Measurements from ENCODE around the gene PKD1L1. TPM values are rescaled to one million over a fixed set of nuclear protein-coding genes. Genes with fewer than 3 reads are reported as not detected.
"Not testable (repeated sequence)": the region's sequence is repeated elsewhere in the genome, so short reads cannot be mapped to it uniquely, and the experiment has no call there.

Gene PKD1L1
- total RNA-seq, 1 experiment from 2014 or later: not detected

DNA sequence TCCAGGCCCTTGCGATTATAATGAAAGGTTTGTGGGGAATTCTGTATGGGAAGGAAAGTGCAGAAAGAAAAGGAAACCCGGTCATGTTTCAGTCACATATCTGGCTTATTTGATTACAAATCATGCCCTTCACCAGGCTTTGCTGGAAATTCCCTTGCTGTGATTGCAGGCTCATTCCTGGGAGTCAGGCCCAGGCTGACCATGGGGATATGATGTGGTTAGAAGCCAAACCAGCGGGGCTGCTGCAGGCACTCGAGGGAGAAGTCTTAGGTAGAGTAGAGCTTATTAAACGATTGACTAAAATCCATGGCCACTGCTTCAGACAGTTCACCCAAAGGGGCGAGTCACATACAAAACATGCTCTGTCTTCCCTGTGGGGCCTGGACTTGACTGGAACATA is 16.2 kb downstream of the PKD1L1 start:
- CTCF ChIA-PET: interaction anchor here (1.3 to 4.9 kb wide), 3 partner anchors 13 to 178 kb away, joined by 3 to 24 read pairs (median 5); no protein-coding TSS in a partner anchor
- intact Hi-C loops (cut with micrococcal nuclease): no loop called here
- TF ChIP-seq, protein P1, sequence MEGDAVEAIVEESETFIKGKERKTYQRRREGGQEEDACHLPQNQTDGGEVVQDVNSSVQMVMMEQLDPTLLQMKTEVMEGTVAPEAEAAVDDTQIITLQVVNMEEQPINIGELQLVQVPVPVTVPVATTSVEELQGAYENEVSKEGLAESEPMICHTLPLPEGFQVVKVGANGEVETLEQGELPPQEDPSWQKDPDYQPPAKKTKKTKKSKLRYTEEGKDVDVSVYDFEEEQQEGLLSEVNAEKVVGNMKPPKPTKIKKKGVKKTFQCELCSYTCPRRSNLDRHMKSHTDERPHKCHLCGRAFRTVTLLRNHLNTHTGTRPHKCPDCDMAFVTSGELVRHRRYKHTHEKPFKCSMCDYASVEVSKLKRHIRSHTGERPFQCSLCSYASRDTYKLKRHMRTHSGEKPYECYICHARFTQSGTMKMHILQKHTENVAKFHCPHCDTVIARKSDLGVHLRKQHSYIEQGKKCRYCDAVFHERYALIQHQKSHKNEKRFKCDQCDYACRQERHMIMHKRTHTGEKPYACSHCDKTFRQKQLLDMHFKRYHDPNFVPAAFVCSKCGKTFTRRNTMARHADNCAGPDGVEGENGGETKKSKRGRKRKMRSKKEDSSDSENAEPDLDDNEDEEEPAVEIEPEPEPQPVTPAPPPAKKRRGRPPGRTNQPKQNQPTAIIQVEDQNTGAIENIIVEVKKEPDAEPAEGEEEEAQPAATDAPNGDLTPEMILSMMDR (IDR thresholded peaks at IDR 0.05; ENCODE audit: unreplicated experiment): no peak
- H3K36me3 Mint-ChIP-seq (ENCODE audit: insufficient read depth, unreplicated experiment): no peaks in the 10 kb centered on the region
- no peaks in the 10 kb centered on the region for H3K9me3 Mint-ChIP-seq (ENCODE audit: unreplicated experiment)
- H3K4me1 Mint-ChIP-seq (ENCODE audit: insufficient read depth, unreplicated experiment): no peaks in the 10 kb centered on the region
- H3K27ac Mint-ChIP-seq (ENCODE audit: low read depth, unreplicated experiment): no peak overlapping the region
- POLR2A ChIA-PET: no interaction called here
- DNase-seq (ENCODE audit: unreplicated experiment): no peak
- no peak overlapping the region for H3K4me3 Mint-ChIP-seq (ENCODE audit: unreplicated experiment)
- H3K27me3 Mint-ChIP-seq (ENCODE audit: insufficient read depth, unreplicated experiment): no peaks in the 10 kb centered on the region
- BruUV-seq (replicated peaks): no TSS peak

DNA sequence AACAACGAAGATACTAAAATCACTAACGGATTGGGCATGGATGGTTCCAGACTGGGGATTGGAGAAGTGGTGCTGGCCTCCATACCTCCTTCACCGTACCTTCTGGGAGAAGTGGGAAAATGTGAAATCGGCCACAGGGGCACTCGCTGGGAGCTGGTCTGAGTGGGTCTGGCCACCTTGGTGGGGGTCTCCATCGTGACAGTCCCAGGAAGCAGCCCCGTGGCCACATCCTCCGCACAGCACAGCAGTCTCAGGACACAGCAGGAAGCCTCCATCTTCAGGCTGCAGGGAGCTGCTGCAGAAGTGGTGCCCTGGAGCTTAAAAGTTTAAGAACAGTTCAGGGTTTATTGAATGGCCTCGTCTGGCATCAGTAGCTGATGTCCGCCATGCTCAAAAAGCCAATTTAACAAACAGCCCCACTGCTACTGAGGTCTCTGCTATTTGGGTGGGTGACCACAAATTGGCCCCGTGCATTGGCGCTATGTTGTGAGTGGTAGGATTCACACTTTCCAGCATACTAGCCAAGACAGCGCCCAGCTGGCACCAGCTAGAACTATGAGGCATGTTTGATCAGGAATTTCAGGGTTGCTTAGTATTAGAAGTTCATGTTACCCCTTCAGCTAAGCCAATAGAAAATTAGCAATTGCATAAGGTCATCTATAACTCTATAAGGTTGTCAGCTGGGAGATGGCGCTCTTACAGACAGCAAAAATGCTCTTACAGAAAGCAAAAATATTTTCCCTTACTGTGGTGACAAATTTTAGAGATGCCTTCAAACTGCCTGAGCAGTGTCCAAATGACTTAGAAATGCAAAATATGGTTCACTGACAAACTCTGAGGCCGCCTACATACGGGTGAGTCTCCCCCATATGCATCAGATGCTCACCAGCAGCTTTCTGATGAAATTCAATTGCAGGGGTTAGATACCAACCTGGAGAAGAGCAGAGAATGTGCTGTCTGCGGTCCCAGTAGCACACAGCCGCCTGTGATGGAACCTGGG is 17.0 kb downstream of the PKD1L1 start:
- no peak overlapping the region for H3K4me3 Mint-ChIP-seq (ENCODE audit: unreplicated experiment)
- ChIA-PET CTCF (interaction anchor here (0.6 to 4.9 kb wide), 5 partner anchors 14 to 573 kb away, joined by 3 to 24 read pairs (median 4); no protein-coding TSS in a partner anchor), POLR2A (no interaction called here)
- no TSS peak for BruUV-seq (replicated peaks)
- no peaks in the 10 kb centered on the region for H3K9me3 Mint-ChIP-seq (ENCODE audit: unreplicated experiment)
- no peak for DNase-seq (ENCODE audit: unreplicated experiment)
- H3K27ac Mint-ChIP-seq (ENCODE audit: low read depth, unreplicated experiment): no peak overlapping the region
- intact Hi-C loops (cut with micrococcal nuclease): no loop called here
- no peaks in the 10 kb centered on the region for H3K36me3 Mint-ChIP-seq (ENCODE audit: insufficient read depth, unreplicated experiment)
- TF ChIP-seq, protein P1 (IDR thresholded peaks at IDR 0.05; ENCODE audit: unreplicated experiment): no peak
- H3K27me3 Mint-ChIP-seq (ENCODE audit: insufficient read depth, unreplicated experiment): no peaks in the 10 kb centered on the region
- no peaks in the 10 kb centered on the region for H3K4me1 Mint-ChIP-seq (ENCODE audit: insufficient read depth, unreplicated experiment)

DNA sequence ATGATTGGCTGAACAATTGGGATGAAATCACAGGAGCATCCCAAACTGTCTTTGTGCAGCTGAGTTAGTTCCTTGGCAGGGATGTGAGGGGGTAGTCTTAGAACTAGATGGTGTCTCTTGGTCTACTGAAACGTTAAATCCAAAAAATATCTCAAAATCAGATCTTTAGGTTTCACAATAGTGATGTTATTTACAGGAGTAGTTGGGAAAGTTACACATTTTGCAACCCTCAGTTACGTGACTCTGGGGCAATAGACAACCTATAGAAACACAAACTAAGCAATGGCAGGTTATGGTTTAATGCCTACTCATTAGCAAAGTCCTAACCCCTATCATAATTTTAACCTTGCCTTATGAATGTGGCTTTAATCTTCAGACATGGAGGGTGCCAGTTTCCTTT is 24.0 kb downstream of the PKD1L1 start:
- POLR2A ChIA-PET: no interaction called here
- TF ChIP-seq, protein P1 (IDR thresholded peaks at IDR 0.05; ENCODE audit: unreplicated experiment): no peak
- no peak overlapping the region for H3K4me3 Mint-ChIP-seq (ENCODE audit: unreplicated experiment)
- no peaks in the 10 kb centered on the region for H3K4me1 Mint-ChIP-seq (ENCODE audit: insufficient read depth, unreplicated experiment)
- H3K27ac Mint-ChIP-seq (ENCODE audit: low read depth, unreplicated experiment): no peak overlapping the region
- no peaks in the 10 kb centered on the region for H3K9me3 Mint-ChIP-seq (ENCODE audit: unreplicated experiment)
- H3K27me3 Mint-ChIP-seq (ENCODE audit: insufficient read depth, unreplicated experiment): peaks cover 23% of the 10 kb centered on the region
- CTCF ChIA-PET: interaction anchor here (1.3 kb wide), 1 partner anchor 15 kb away, joined by 6 read pairs; no protein-coding TSS in a partner anchor
- intact Hi-C loops (cut with micrococcal nuclease): no loop called here
- H3K36me3 Mint-ChIP-seq (ENCODE audit: insufficient read depth, unreplicated experiment): no peaks in the 10 kb centered on the region
- BruUV-seq (replicated peaks): no TSS peak
- peak; percentile 35 for DNase-seq (ENCODE audit: unreplicated experiment)

DNA sequence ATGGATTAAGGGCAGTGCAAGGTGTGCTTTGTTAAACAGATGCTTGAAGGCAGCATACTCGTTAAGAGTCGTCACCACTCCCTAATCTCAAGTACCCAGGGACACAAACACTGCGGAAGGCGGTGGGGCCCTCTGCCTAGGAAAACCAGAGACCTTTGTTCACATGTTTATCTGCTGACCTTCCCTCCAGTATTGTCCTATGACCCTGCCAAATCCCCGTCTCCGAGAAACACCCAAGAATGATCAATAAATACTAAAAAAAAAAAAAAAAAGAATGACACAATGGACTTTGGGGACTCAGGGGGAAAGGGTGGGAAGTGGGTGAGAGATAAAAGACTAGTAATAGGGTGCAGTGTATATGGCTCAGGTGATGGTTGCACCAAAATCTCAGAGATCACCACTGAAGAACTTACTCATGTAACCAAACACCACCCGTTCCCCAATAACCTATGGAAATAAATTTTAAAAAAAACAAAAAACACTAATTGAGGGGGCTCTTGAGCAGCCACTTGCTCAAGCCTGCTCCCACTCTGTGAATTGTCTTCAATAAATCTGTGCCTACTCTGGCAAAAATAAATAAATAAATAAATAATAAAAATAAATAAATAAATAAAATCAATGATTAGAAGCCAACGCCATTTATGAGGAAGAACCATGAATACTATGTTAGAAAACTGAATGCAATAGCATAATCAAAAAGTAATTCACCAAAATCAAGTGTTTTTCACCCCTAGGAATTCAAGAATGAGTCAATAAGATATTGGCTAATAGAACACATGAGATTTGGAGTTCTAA is 25.0 kb downstream of the PKD1L1 start:
- intact Hi-C loops (cut with micrococcal nuclease); BruUV-seq (replicated peaks); H3K27ac Mint-ChIP-seq (ENCODE audit: low read depth, unreplicated experiment); H3K9me3 Mint-ChIP-seq (ENCODE audit: unreplicated experiment); H3K36me3 Mint-ChIP-seq (ENCODE audit: insufficient read depth, unreplicated experiment); H3K4me1 Mint-ChIP-seq (ENCODE audit: insufficient read depth, unreplicated experiment); CTCF ChIA-PET; DNase-seq (ENCODE audit: unreplicated experiment); POLR2A ChIA-PET; H3K4me3 Mint-ChIP-seq (ENCODE audit: unreplicated experiment): not testable (repeated sequence)
- peaks cover 33% of the 10 kb centered on the region for H3K27me3 Mint-ChIP-seq (ENCODE audit: insufficient read depth, unreplicated experiment)

DNA sequence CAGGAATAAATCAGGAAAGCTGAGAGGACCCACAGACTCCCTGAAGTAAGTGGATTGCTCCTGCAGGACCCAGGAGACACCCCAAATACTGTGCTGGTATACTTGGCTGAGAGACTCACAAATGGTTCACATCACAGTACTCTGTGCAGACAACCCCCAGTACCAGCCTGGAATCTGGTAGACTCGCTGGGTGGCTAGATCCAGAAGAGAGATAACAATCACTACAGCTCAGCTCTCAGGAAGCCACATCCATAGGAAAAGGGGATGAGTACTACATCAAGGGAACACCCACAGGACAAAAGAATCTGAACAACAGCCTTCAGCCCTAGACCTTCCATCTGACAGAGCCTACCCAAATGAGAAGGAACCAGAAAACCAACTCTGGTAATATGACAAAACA is 31.8 kb downstream of the PKD1L1 start:
- H3K4me3 Mint-ChIP-seq (ENCODE audit: unreplicated experiment); H3K27ac Mint-ChIP-seq (ENCODE audit: low read depth, unreplicated experiment); intact Hi-C loops (cut with micrococcal nuclease); H3K9me3 Mint-ChIP-seq (ENCODE audit: unreplicated experiment); H3K36me3 Mint-ChIP-seq (ENCODE audit: insufficient read depth, unreplicated experiment); DNase-seq (ENCODE audit: unreplicated experiment); BruUV-seq (replicated peaks); H3K4me1 Mint-ChIP-seq (ENCODE audit: insufficient read depth, unreplicated experiment): not testable (repeated sequence)
- ChIA-PET CTCF (interaction anchor here (1.1 kb wide), 1 partner anchor 662 kb away, joined by 3 read pairs; no protein-coding TSS in a partner anchor), POLR2A (interaction anchor here (0.6 kb wide), 1 partner anchor 80 kb away, joined by 3 read pairs; no protein-coding TSS in a partner anchor)
- peaks cover 99% of the 10 kb centered on the region for H3K27me3 Mint-ChIP-seq (ENCODE audit: insufficient read depth, unreplicated experiment)

All from MCF 10A (cell line).